BJ (cell line): ENCODE results near the gene CAMK2B. TPM values are rescaled to one million over a fixed set of nuclear protein-coding genes. Genes with fewer than 3 reads are reported as not detected.

ENCODE experiments used
- CTCF ChIA-PET: fragments of 350-600 bp; formaldehyde crosslinking; extraction: SDS; loops from one replicate; lab custom pipeline; 2021; ENCODE audit warnings: antibody characterized with exemption, inconsistent platforms; lab: Yijun Ruan, JAX
- POLR2A ChIA-PET: fragments of 300-600 bp; sonication (Branson Sonifier 250); formaldehyde crosslinking; extraction: SDS; loops from one replicate; lab custom pipeline; 2021; ENCODE audit warnings: antibody characterized with exemption; lab: Charles Lee
- DNase-seq: peaks from one replicate; pipeline ENCODE4 v3.0.0-alpha.2; 2011; ENCODE audit warnings: low read depth
- H3K27me3 ChIP-seq: 2 replicates; pipeline ENCODE4 v1.6.0; 2011; ENCODE audit warnings: low read length; ENCODE audit not compliant: control insufficient read depth, insufficient read depth
- H3K36me3 ChIP-seq: 2 replicates; pipeline ENCODE4 v1.5.1; 2011; ENCODE audit warnings: low read length; ENCODE audit not compliant: control insufficient read depth, insufficient read depth
- H3K4me3 ChIP-seq: 2 replicates; pipeline ENCODE4 v1.5.1; 2011; ENCODE audit warnings: low read depth, mild to moderate bottlenecking, control low read depth, low read length
- polyA plus RNA-seq: library from polyadenylated mRNA; depleted of rRNA; stranded (reverse); fragments of >200 nt; gene quantifications from 2 replicates; pipeline ENCODE4 v1.2.3, GENCODE V29; 2011
- TF ChIP-seq, protein P1 (sequence below): IDR thresholded peaks from 2 replicates; pipeline ENCODE4 v1.5.1; 2011; ENCODE audit warnings: low read depth, mild to moderate bottlenecking, control low read depth, inconsistent platforms, low read length, moderate library complexity; ENCODE audit not compliant: insufficient read depth

Gene CAMK2B
- polyA plus RNA-seq, 1 experiment: 0.10 TPM

- POLR2A ChIA-PET: no interaction called here
- Histone ChIP-seq H3K27me3 (no peaks in the 10 kb centered on the region), H3K4me3 (no peak overlapping the region), H3K36me3 (peaks cover 15% of the 10 kb centered on the region)
- no peak for DNase-seq
- TF ChIP-seq, protein P1, sequence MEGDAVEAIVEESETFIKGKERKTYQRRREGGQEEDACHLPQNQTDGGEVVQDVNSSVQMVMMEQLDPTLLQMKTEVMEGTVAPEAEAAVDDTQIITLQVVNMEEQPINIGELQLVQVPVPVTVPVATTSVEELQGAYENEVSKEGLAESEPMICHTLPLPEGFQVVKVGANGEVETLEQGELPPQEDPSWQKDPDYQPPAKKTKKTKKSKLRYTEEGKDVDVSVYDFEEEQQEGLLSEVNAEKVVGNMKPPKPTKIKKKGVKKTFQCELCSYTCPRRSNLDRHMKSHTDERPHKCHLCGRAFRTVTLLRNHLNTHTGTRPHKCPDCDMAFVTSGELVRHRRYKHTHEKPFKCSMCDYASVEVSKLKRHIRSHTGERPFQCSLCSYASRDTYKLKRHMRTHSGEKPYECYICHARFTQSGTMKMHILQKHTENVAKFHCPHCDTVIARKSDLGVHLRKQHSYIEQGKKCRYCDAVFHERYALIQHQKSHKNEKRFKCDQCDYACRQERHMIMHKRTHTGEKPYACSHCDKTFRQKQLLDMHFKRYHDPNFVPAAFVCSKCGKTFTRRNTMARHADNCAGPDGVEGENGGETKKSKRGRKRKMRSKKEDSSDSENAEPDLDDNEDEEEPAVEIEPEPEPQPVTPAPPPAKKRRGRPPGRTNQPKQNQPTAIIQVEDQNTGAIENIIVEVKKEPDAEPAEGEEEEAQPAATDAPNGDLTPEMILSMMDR: no peak
- CTCF ChIA-PET: no interaction called here
Observed at GRCh38 chr7:44216521-44217222, 108.7 kb downstream of the CAMK2B start.

GRCh38 chr7:44216019-44216418 lies 109.4 kb downstream of the CAMK2B start:
- TF ChIP-seq, protein P1: no peak
- ChIA-PET POLR2A (no interaction called here), CTCF (interaction anchor here (0.6 kb wide), 1 partner anchor 9 kb away, joined by 3 read pairs; no protein-coding TSS in a partner anchor)
- Histone ChIP-seq H3K36me3 (peaks cover 20% of the 10 kb centered on the region), H3K27me3 (no peaks in the 10 kb centered on the region), H3K4me3 (no peak overlapping the region)
- DNase-seq: no peak

DNA sequence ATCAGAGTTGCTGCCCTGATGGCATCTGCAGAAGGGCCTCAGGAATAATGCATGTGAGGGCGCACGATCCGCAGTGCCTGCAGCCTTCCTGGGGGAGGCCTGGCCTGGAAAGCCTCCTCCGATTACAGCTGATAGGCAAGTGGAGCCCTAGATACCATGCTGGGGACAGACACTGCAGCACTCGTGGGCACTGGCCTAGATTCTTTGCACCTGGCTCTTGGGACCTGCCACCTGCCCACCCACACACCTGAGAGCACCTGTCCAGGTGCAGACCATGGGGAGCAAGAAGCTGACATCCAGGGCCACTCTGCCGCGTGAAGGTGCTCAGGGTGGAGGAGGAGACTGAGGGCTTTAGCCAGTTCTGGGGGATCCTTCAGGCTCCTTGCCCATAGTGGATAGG lies 109.9 kb downstream of the CAMK2B start:
- DNase-seq: no peak
- ChIA-PET POLR2A (no interaction called here), CTCF (interaction anchor here (0.6 to 1.2 kb wide), 2 partner anchors 10 to 14 kb away, joined by 3 read pairs; no protein-coding TSS in a partner anchor)
- no peak overlapping the region for H3K4me3 ChIP-seq
- H3K36me3 ChIP-seq: peaks cover 22% of the 10 kb centered on the region
- H3K27me3 ChIP-seq: no peaks in the 10 kb centered on the region
- TF ChIP-seq, protein P1: no peak

GRCh38 chr7:44213877-44214388 lies 111.5 kb downstream of the CAMK2B start:
- TF ChIP-seq, protein P1: no peak
- no peak for DNase-seq
- Histone ChIP-seq H3K36me3 (peaks cover 34% of the 10 kb centered on the region), H3K27me3 (no peaks in the 10 kb centered on the region), H3K4me3 (no peak overlapping the region)
- POLR2A ChIA-PET: interaction anchor here (0.5 kb wide), 1 partner anchor 786 kb away, joined by 6 read pairs; no protein-coding TSS in a partner anchor
- CTCF ChIA-PET: interaction anchor here (0.7 to 1.3 kb wide), 4 partner anchors 9 to 351 kb away, joined by 3 to 5 read pairs (median 4); no protein-coding TSS in a partner anchor

- TF ChIP-seq, protein P1: no peak
- POLR2A ChIA-PET: no interaction called here
- CTCF ChIA-PET: interaction anchor here (1.2 kb wide), 1 partner anchor 138 kb away, joined by 3 read pairs; no protein-coding TSS in a partner anchor
- no peaks in the 10 kb centered on the region for H3K27me3 ChIP-seq
- peaks cover 37% of the 10 kb centered on the region for H3K36me3 ChIP-seq
- DNase-seq: no peak
- no peak overlapping the region for H3K4me3 ChIP-seq
Observed at GRCh38 chr7:44213206-44213876, 112.1 kb downstream of the CAMK2B start.
